Measurements from ENCODE around the gene CLK2. TPM values are rescaled to one million over a fixed set of nuclear protein-coding genes. Genes with fewer than 3 reads are reported as not detected.

The CLK2 gene
- total RNA-seq, 1 donor from 2014 or later = 62.8 TPM

- peaks cover 12% of the 10 kb centered on the region for H3K4me1 Mint-ChIP-seq (ENCODE audit: unreplicated experiment)
- peaks cover 3% of the 10 kb centered on the region for H3K27me3 Mint-ChIP-seq (ENCODE audit: unreplicated experiment)
- TF ChIP-seq CTCF (IDR thresholded peaks at IDR 0.05; ENCODE audit: unreplicated experiment) = no peak
- H3K27ac Mint-ChIP-seq (ENCODE audit: unreplicated experiment) = no peak overlapping the region
- H3K36me3 Mint-ChIP-seq (ENCODE audit: low read depth, unreplicated experiment) = peaks cover 62% of the 10 kb centered on the region
- no peaks in the 10 kb centered on the region for H3K9me3 Mint-ChIP-seq (ENCODE audit: unreplicated experiment)
- DNase-seq (ENCODE audit: low spot score) = no peak
- no peak overlapping the region for H3K4me3 Mint-ChIP-seq (ENCODE audit: unreplicated experiment)
These were observed 4.7 kb downstream of the CLK2 start for GRCh38 chr1:155268630-155269029.

GRCh38 chr1:155267373-155267772 lies 5.9 kb downstream of the CLK2 start:
- peak overlapping the region; percentile 60 for H3K4me3 Mint-ChIP-seq (ENCODE audit: unreplicated experiment)
- H3K9me3 Mint-ChIP-seq (ENCODE audit: unreplicated experiment) = no peaks in the 10 kb centered on the region
- no peak overlapping the region for H3K27ac Mint-ChIP-seq (ENCODE audit: unreplicated experiment)
- H3K4me1 Mint-ChIP-seq (ENCODE audit: unreplicated experiment) = peaks cover 8% of the 10 kb centered on the region
- no peak for TF ChIP-seq CTCF (IDR thresholded peaks at IDR 0.05; ENCODE audit: unreplicated experiment)
- H3K27me3 Mint-ChIP-seq (ENCODE audit: unreplicated experiment) = peaks cover 3% of the 10 kb centered on the region
- H3K36me3 Mint-ChIP-seq (ENCODE audit: low read depth, unreplicated experiment) = peaks cover 69% of the 10 kb centered on the region
- no peak for DNase-seq (ENCODE audit: low spot score)

GRCh38 chr1:155266553-155266952 lies 6.8 kb downstream of the CLK2 start:
- DNase-seq (ENCODE audit: low spot score) = no peak
- H3K4me1 Mint-ChIP-seq (ENCODE audit: unreplicated experiment) = peaks cover 8% of the 10 kb centered on the region
- H3K4me3 Mint-ChIP-seq (ENCODE audit: unreplicated experiment) = peak overlapping the region; percentile 49
- peaks cover 69% of the 10 kb centered on the region for H3K36me3 Mint-ChIP-seq (ENCODE audit: low read depth, unreplicated experiment)
- H3K27me3 Mint-ChIP-seq (ENCODE audit: unreplicated experiment) = peaks cover 8% of the 10 kb centered on the region
- no peak for TF ChIP-seq CTCF (IDR thresholded peaks at IDR 0.05; ENCODE audit: unreplicated experiment)
- H3K27ac Mint-ChIP-seq (ENCODE audit: unreplicated experiment) = no peak overlapping the region
- no peaks in the 10 kb centered on the region for H3K9me3 Mint-ChIP-seq (ENCODE audit: unreplicated experiment)

- no peak for TF ChIP-seq CTCF (IDR thresholded peaks at IDR 0.05; ENCODE audit: unreplicated experiment)
- H3K27ac Mint-ChIP-seq (ENCODE audit: unreplicated experiment) = peak overlapping the region; percentile 50
- H3K36me3 Mint-ChIP-seq (ENCODE audit: low read depth, unreplicated experiment) = peaks cover 58% of the 10 kb centered on the region
- DNase-seq (ENCODE audit: low spot score) = no peak
- peak overlapping the region; percentile 95 for H3K4me3 Mint-ChIP-seq (ENCODE audit: unreplicated experiment)
- peaks cover 17% of the 10 kb centered on the region for H3K4me1 Mint-ChIP-seq (ENCODE audit: unreplicated experiment)
- peaks cover 8% of the 10 kb centered on the region for H3K27me3 Mint-ChIP-seq (ENCODE audit: unreplicated experiment)
- no peaks in the 10 kb centered on the region for H3K9me3 Mint-ChIP-seq (ENCODE audit: unreplicated experiment)
These were observed 10.2 kb downstream of the CLK2 start for GRCh38 chr1:155263067-155263466.

- Mint-ChIP-seq H3K27me3 (ENCODE audit: unreplicated experiment) (peaks cover 9% of the 10 kb centered on the region), H3K27ac (ENCODE audit: unreplicated experiment) (peak within 1 kb of the TSS; percentile 80), H3K4me1 (ENCODE audit: unreplicated experiment) (peaks cover 17% of the 10 kb centered on the region), H3K9me3 (ENCODE audit: unreplicated experiment) (no peaks in the 10 kb centered on the region), H3K36me3 (ENCODE audit: low read depth, unreplicated experiment) (peaks cover 56% of the 10 kb centered on the region), H3K4me3 (ENCODE audit: unreplicated experiment) (peak within 1 kb of the TSS; percentile 95)
- TF ChIP-seq CTCF (IDR thresholded peaks at IDR 0.05; ENCODE audit: unreplicated experiment) = no peak
- peak; percentile 85 for DNase-seq (ENCODE audit: low spot score)
These were observed 11.2 kb downstream of the CLK2 start, which contains the start of gene SCAMP3 for GRCh38 chr1:155261852-155262673. TSS of gene SCAMP3 (minus strand) at chr1:155262360. CDS start at chr1:155262151, 209 bp downstream.
